Measurements from ENCODE around the gene CYFIP2.

- no peak for TF ChIP-seq POLR2A (IDR thresholded peaks at IDR 0.05)
- no peak for TF ChIP-seq CTCF (IDR thresholded peaks at IDR 0.05)
These were observed 41.0 kb downstream of the CYFIP2 start for GRCh38 chr5:157306692-157307471.

Data from adrenal gland (tissue), 5 donors.